BLaER1 (cell line): Measurements from ENCODE around the gene RET.

Source experiments
- H3K27ac ChIP-seq: shearing (Covaris generic); formaldehyde crosslinking; 2 replicates; pipeline ENCODE4 v1.8.1; 2022
- H3K27me3 ChIP-seq: shearing (Covaris generic); formaldehyde crosslinking; 2 replicates; pipeline ENCODE4 v1.8.1; 2022
- H3K36me3 ChIP-seq: shearing (Covaris generic); formaldehyde crosslinking; 2 replicates; pipeline ENCODE4 v1.8.1; 2022
- H3K4me1 ChIP-seq: shearing (Covaris generic); formaldehyde crosslinking; 2 replicates; pipeline ENCODE4 v1.8.1; 2022
- H3K4me2 ChIP-seq: shearing (Covaris generic); formaldehyde crosslinking; 2 replicates; pipeline ENCODE4 v1.8.1; 2022
- H3K4me3 ChIP-seq: shearing (Covaris generic); formaldehyde crosslinking; 2 replicates; pipeline ENCODE4 v1.8.1; 2022
- H3K9ac ChIP-seq: shearing (Covaris generic); formaldehyde crosslinking; 2 replicates; pipeline ENCODE4 v1.8.1; 2022
- H3K9me3 ChIP-seq: shearing (Covaris generic); formaldehyde crosslinking; 2 replicates; pipeline ENCODE4 v1.8.1; 2022
- H4K20me1 ChIP-seq: shearing (Covaris generic); formaldehyde crosslinking; 2 replicates; pipeline ENCODE4 v1.8.1; 2022
- Cebpa-rat ChIP-seq: shearing (Covaris generic); IDR thresholded peaks from 2 replicates; pipeline ENCODE4 v1.8.1; 2022

The RET gene

DNA sequence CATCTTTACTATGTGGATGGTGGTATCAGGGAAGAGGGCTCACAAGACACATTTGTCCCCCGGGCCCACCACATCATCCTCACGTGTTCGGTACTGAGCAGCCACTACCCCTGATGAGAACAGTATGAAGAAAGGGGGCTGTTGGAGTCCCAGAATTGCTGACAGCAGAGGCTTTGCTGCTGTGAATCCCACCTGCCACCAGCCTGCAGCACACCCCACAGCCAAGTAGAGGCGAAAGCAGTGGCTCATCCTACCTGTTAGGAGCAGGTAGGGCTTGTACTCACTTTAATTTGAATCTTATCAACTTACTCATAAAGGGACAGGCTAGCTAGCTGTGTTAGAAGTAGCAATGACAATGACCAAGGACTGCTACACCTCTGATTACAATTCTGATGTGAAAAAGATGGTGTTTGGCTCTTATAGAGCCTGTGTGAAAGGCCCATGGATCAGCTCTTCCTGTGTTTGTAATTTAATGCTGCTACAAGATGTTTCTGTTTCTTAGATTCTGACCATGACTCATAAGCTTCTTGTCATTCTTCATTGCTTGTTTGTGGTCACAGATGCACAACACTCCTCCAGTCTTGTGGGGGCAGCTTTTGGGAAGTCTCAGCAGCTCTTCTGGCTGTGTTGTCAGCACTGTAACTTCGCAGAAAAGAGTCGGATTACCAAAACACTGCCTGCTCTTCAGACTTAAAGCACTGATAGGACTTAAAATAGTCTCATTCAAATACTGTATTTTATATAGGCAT lies 52.3 kb downstream of the RET start:
- Histone ChIP-seq H3K27me3 (no peaks in the 10 kb centered on the region), H3K4me2 (peak overlapping the region; percentile 42), H3K4me3 (no peak overlapping the region), H3K27ac (no peak overlapping the region), H3K9ac (no peak overlapping the region), H3K36me3 (no peaks in the 10 kb centered on the region), H3K4me1 (peaks cover 71% of the 10 kb centered on the region), H4K20me1 (no peaks in the 10 kb centered on the region), H3K9me3 (no peaks in the 10 kb centered on the region)
- TF ChIP-seq Cebpa-rat = no peak

- no peaks in the 10 kb centered on the region for H3K9me3 ChIP-seq
- no peaks in the 10 kb centered on the region for H3K36me3 ChIP-seq
- H3K4me3 ChIP-seq = no peak overlapping the region
- H3K4me1 ChIP-seq = peaks cover 66% of the 10 kb centered on the region
- TF ChIP-seq Cebpa-rat = no peak
- H3K4me2 ChIP-seq = no peak overlapping the region
- H3K9ac ChIP-seq = no peak overlapping the region
- no peak overlapping the region for H3K27ac ChIP-seq
- no peaks in the 10 kb centered on the region for H4K20me1 ChIP-seq
- H3K27me3 ChIP-seq = no peaks in the 10 kb centered on the region
Observed at GRCh38 chr10:43130770-43131171, 53.9 kb downstream of the RET start.

GRCh38 chr10:43131256-43131655 lies 54.4 kb downstream of the RET start:
- H3K27me3 ChIP-seq = no peaks in the 10 kb centered on the region
- H3K36me3 ChIP-seq = no peaks in the 10 kb centered on the region
- H3K4me2 ChIP-seq = no peak overlapping the region
- H3K4me1 ChIP-seq = peaks cover 65% of the 10 kb centered on the region
- H3K4me3 ChIP-seq = no peak overlapping the region
- TF ChIP-seq Cebpa-rat = no peak
- no peak overlapping the region for H3K27ac ChIP-seq
- no peaks in the 10 kb centered on the region for H4K20me1 ChIP-seq
- no peaks in the 10 kb centered on the region for H3K9me3 ChIP-seq
- no peak overlapping the region for H3K9ac ChIP-seq

DNA sequence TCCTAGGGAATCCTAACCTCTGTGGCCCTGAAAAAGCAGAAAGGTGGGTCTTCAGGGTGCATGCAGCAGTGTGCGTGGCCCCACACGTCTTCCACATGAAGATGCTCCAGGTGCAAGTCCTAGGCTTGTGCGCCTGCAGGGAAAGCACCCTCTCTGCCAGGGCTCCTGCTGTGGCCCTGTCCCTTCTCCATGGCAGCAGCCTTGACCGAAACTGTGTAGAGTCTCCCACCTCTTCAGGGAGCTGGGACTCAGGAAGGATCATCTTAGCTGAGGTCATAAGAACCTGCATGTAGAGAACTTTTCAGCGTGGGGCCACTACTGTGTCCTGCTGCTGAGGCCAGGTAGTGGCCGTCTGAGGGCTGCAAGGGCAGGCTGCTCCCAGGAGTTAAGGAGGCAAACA lies 55.0 kb downstream of the RET start:
- no peaks in the 10 kb centered on the region for H3K36me3 ChIP-seq
- no peak overlapping the region for H3K27ac ChIP-seq
- H3K9me3 ChIP-seq = no peaks in the 10 kb centered on the region
- no peaks in the 10 kb centered on the region for H4K20me1 ChIP-seq
- H3K4me3 ChIP-seq = no peak overlapping the region
- peaks cover 63% of the 10 kb centered on the region for H3K4me1 ChIP-seq
- TF ChIP-seq Cebpa-rat = no peak
- no peaks in the 10 kb centered on the region for H3K27me3 ChIP-seq
- no peak overlapping the region for H3K4me2 ChIP-seq
- H3K9ac ChIP-seq = no peak overlapping the region

- H3K36me3 ChIP-seq = no peaks in the 10 kb centered on the region
- H3K4me1 ChIP-seq = peaks cover 59% of the 10 kb centered on the region
- H3K27me3 ChIP-seq = no peaks in the 10 kb centered on the region
- no peaks in the 10 kb centered on the region for H4K20me1 ChIP-seq
- H3K9me3 ChIP-seq = no peaks in the 10 kb centered on the region
- H3K4me3 ChIP-seq = no peak overlapping the region
- no peak for TF ChIP-seq Cebpa-rat
- H3K4me2 ChIP-seq = peak overlapping the region; percentile 31; the same call in 1 of the 2 replicates
- no peak overlapping the region for H3K9ac ChIP-seq
- no peak overlapping the region for H3K27ac ChIP-seq
Observed at GRCh38 chr10:43132867-43133787, 56.3 kb downstream of the RET start.

- peaks cover 51% of the 10 kb centered on the region for H3K4me1 ChIP-seq
- TF ChIP-seq Cebpa-rat = no peak
- no peaks in the 10 kb centered on the region for H3K27me3 ChIP-seq
Observed at GRCh38 chr10:43134126-43134905, 57.4 kb downstream of the RET start.

DNA sequence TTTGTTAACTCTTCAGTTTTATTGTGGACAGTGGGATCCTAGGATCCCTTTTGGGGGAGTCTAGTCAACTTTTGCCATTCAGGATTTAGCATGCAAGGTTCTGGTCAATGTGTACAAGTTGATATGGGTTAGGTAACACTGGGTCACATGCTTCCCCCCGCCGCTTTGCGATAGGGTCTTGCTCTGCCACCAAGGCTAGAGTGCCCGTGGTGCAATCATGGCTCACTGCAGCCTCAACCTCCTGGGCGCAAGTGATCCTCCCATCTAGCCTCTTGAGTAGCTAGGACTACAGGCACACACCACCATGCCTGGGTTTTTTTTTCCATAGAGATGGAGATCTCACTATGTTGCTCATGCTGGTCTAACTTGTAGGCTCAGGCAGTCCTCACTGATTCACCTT lies 58.2 kb downstream of the RET start:
- H3K4me1 ChIP-seq = peaks cover 52% of the 10 kb centered on the region
- no peak for TF ChIP-seq Cebpa-rat

More at GRCh38 chr10:43134126-43134905, 57.4 kb downstream of the RET start:
- Histone ChIP-seq H3K4me3 (no peak overlapping the region), H3K27ac (no peak overlapping the region), H4K20me1 (0 out of 2 replicates have a peak, but pooled peaks cover under 1% of the 10 kb centered on the region), H3K36me3 (no peaks in the 10 kb centered on the region), H3K4me2 (no peak overlapping the region), H3K9me3 (no peaks in the 10 kb centered on the region), H3K9ac (no peak overlapping the region)

GRCh38 chr10:43135656-43136055 lies 58.8 kb downstream of the RET start:
- no peak overlapping the region for H3K27ac ChIP-seq
- H4K20me1 ChIP-seq = peaks cover 10% of the 10 kb centered on the region; the same call in 1 of the 2 replicates
- no peak overlapping the region for H3K4me2 ChIP-seq
- H3K4me1 ChIP-seq = peaks cover 57% of the 10 kb centered on the region
- H3K27me3 ChIP-seq = no peaks in the 10 kb centered on the region
- H3K4me3 ChIP-seq = no peak overlapping the region
- no peak for TF ChIP-seq Cebpa-rat
- H3K36me3 ChIP-seq = no peaks in the 10 kb centered on the region
- no peaks in the 10 kb centered on the region for H3K9me3 ChIP-seq
- H3K9ac ChIP-seq = no peak overlapping the region

More for the DNA sequence above, 58.2 kb downstream of the RET start:
- H4K20me1 ChIP-seq = peaks cover 8% of the 10 kb centered on the region; the same call in 1 of the 2 replicates
- no peaks in the 10 kb centered on the region for H3K9me3 ChIP-seq
- no peak overlapping the region for H3K9ac ChIP-seq
- no peaks in the 10 kb centered on the region for H3K27me3 ChIP-seq
- H3K27ac ChIP-seq = no peak overlapping the region
- no peaks in the 10 kb centered on the region for H3K36me3 ChIP-seq
- no peak overlapping the region for H3K4me3 ChIP-seq
- no peak overlapping the region for H3K4me2 ChIP-seq

- Histone ChIP-seq H3K4me2 (peak overlapping the region; percentile 81), H3K4me3 (no peak overlapping the region), H4K20me1 (peaks cover 10% of the 10 kb centered on the region; the same call in 1 of the 2 replicates), H3K9ac (no peak overlapping the region), H3K27ac (no peak overlapping the region), H3K4me1 (peaks cover 62% of the 10 kb centered on the region), H3K27me3 (no peaks in the 10 kb centered on the region), H3K9me3 (no peaks in the 10 kb centered on the region), H3K36me3 (no peaks in the 10 kb centered on the region)
- TF ChIP-seq Cebpa-rat = no peak
Observed at GRCh38 chr10:43136432-43136831, 59.6 kb downstream of the RET start.
